IPS-NIHi11 (cell line): Measurements from ENCODE around the gene MED16.
A peak's percentile ranks its signal among the peaks of the same experiment; 100 is the strongest.
"Not testable (repeated sequence)": the region's sequence is repeated elsewhere in the genome, so short reads cannot be mapped to it uniquely, and the experiment has no call there.

Experiments used
- DNase-seq: peaks from one replicate; pipeline ENCODE4 v3.0.0; 2012; ENCODE audit warnings: mixed read lengths, low spot score

MED16 gene

GRCh38 chr19:853614-854220, 39.3 kb downstream of the MED16 start:
- DNase-seq, result not testable (repeated sequence)

DNA sequence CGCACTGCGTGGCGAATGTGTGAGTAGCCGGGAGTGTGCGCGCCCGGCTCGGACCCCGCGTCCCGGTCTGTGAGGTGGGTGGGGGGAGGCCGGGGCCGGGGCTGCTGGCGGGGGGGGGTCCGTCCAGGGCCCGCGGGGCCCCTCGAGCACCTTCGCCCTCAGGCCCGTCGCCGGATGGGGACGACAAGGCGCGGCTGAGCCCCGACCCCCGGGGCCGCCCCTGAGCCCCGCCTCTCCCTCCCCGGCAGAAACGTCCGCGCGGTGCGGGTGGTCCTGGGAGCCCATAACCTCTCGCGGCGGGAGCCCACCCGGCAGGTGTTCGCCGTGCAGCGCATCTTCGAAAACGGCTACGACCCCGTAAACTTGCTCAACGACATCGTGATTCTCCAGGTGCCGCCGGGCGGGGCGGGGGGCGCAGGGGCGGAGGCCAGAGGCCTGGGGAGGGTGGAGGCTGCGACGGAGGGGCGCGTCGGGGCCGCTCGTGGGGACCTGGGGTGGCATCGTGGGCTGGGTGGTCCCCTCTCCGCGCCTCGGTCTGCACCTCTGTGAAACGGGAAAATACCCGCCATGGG, 39.9 kb downstream of the MED16 start:
- no peak for DNase-seq

DNA sequence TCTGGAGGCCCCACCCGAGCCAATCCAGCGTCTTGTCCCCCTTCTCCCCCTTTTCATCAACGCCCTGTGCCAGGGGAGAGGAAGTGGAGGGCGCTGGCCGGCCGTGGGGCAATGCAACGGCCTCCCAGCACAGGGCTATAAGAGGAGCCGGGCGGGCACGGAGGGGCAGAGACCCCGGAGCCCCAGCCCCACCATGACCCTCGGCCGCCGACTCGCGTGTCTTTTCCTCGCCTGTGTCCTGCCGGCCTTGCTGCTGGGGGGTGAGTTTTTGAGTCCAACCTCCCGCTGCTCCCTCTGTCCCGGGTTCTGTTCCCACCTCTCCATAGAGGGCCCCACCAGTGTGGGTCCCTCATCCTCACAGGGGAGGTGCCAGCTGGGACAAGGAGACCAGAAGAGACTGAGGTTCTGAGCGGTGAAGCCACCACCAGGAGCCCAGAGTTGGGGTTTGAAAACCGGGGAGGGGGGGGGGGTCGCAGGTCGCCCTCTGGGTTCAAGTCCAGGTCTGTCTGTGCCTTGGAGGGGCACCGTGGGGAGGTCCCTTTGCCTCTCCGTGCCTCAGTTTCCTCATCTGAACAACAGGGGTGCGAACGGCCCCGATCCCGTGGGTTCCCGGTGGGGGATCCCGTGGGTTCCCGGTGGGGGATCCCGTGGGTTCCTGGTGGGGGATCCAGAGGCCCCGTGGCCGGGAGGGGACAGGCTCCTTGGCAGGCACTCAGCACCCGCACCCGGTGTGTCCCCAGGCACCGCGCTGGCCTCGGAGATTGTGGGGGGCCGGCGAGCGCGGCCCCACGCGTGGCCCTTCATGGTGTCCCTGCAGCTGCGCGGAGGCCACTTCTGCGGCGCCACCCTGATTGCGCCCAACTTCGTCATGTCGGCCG, 40.6 kb downstream of the MED16 start, which contains the start of gene ELANE:
ELANE (plus strand) TSS at position 168 of the 878 bp plus-strand sequence; CDS start at position 194, 26 bp downstream.
- DNase-seq, result no peak

DNA sequence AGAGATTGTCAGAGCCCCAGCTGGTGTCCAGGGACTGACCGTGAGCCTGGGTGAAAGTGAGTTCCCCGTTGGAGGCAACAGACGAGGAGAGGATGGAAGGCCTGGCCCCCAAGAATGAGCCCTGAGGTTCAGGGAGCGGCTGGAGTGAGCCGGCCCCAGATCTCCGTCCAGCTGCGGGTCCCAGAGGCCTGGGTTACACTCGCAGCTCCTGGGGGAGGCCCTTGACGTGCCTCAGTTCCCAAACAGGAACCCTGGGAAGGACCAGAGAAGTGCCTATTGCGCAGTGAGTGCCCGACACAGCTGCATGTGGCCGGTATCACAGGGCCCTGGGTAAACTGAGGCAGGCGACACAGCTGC, 42.0 kb downstream of the MED16 start:
- no peak for DNase-seq

- peak; percentile 70 for DNase-seq
These were observed 42.6 kb downstream of the MED16 start for GRCh38 chr19:850221-850978.

GRCh38 chr19:849195-849594, 43.8 kb downstream of the MED16 start:
- DNase-seq, result not testable (repeated sequence)

GRCh38 chr19:848386-848921, 44.5 kb downstream of the MED16 start:
- no peak for DNase-seq

- DNase-seq, result no peak
These were observed 47.1 kb downstream of the MED16 start for GRCh38 chr19:845707-846521.

- DNase-seq, result no peak
These were observed 48.4 kb downstream of the MED16 start for GRCh38 chr19:844546-844971.

- DNase-seq, result no peak
These were observed 49.0 kb downstream of the MED16 start for GRCh38 chr19:843836-844545.

DNA sequence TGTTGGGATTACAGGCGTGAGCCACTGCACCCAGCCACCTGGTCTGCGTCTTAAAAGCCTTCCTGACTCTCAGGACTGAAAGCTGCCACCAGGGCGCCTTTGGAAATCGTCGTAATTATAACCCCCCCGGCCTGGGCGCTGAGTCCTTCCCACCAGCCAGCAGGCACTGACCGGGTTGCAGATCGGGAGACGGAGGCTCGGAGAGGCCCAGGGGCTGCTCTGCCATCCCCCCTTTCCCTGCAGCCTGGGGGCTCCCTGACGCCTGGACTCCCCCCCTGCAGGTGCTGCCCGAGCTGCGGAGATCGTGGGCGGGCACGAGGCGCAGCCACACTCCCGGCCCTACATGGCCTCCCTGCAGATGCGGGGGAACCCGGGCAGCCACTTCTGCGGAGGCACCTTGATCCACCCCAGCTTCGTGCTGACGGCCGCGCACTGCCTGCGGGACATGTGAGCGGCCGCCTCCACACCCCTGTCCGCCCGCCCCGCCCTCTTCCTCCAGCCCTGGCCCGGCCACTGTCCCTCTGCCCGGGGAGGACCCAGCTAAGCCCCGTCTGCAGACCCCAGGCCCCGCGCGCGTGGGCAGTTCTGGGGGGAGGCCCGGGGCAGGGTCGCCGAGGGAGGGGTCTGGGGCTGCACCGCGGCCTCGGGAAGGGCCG, 49.7 kb downstream of the MED16 start:
- peak; percentile 62 for DNase-seq

DNA sequence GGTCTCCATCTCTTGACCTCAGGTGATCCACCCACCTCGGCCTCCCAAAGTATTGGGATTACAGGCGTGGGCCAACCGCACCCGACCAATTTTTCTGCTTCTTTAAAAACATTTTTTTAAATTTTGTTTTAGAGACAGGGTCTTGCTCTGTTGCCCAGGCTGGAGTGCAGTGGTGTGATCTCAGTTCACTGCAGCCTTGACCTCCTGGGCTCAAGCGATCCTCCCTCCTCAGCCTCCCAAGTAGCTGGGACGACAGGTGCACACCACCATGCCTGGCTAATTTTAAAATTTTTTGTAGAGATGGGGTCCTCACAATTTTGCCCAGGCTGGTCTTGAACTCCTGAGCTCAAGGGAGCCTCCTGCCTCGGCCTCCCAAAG, 50.2 kb downstream of the MED16 start:
- not testable (repeated sequence) for DNase-seq

- no peak for DNase-seq
These were observed 52.3 kb downstream of the MED16 start, which contains the start of gene PRTN3 for GRCh38 chr19:840519-841206. PRTN3 (plus strand) TSS chr19:840999; CDS start chr19:841009, 10 bp downstream.

DNA sequence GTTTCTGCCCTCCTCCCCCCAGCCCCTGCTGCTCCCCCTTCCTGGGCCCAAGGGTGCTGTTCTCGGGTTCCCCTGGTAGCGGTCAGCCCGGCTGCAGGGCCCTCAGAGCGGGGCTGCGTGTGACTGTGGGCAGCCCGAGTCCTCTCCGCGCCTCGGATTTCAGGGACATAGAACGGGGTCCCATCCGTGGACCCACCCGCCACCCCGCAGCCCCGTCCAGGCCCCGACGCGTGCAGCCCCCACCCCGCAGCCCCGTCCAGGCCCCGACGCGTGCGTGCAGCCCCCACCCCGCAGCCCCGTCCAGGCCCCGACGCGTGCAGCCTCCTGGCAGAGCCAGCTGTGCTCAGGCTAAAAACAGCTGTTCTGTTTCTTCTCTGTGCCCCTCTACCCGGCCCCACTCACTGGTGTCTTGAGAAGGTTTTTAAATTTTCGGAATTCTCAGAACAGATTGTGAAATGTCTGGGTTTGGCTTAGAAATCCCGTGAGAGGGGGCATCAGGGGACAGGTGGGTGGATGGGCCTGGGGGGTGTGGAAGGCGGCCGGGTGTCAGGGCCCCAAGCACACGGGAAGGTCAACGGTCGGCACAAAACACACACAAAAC, 57.7 kb downstream of the MED16 start:
- no peak for DNase-seq

- DNase-seq, result no peak
These were observed 58.8 kb downstream of the MED16 start for GRCh38 chr19:834216-834615.

- DNase-seq, result no peak
These were observed 61.3 kb downstream of the MED16 start for GRCh38 chr19:831407-832369.

DNA sequence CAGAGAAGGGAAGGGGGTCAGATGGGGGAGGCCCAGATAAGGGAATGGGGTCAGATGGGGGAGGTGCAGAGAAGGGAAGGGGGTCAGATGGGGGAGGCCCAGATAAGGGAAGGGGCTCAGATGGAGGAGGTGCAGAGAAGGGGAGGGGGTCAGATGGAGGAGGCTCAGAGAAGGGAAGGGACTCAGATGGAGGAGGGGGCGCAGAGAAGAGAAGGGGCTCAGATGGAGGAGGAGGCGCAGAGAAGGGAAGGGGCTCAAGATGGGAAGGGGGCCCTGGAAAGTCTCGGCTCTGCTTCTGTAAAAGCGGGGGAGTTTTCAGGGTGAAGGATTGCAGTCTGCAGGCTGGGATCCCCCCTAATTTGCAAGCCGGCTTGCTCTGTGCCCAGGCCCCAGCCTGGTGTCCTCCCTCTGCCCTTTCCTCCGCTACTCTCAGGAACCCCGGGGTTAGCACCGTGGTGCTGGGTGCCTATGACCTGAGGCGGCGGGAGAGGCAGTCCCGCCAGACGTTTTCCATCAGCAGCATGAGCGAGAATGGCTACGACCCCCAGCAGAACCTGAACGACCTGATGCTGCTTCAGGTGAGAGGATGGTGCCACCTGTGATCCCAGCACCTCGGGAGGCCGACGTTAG, 63.7 kb downstream of the MED16 start:
- DNase-seq, result no peak
